GM18526 (cell line): ENCODE data around the gene GPR107.

Experiments
- POLR2A ChIP-seq: IDR thresholded peaks from 3 replicates; pipeline ENCODE4 v1.6.1; 2011; ENCODE audit not compliant: insufficient read length; ENCODE audit errors: extremely low read depth

GPR107 gene

GRCh38 chr9:130045725-130046450, 7.8 kb upstream of the GPR107 start:
- TF ChIP-seq POLR2A, result no peak

- TF ChIP-seq POLR2A, result no peak
Observed at GRCh38 chr9:130049431-130050210, 4.1 kb upstream of the GPR107 start.

DNA sequence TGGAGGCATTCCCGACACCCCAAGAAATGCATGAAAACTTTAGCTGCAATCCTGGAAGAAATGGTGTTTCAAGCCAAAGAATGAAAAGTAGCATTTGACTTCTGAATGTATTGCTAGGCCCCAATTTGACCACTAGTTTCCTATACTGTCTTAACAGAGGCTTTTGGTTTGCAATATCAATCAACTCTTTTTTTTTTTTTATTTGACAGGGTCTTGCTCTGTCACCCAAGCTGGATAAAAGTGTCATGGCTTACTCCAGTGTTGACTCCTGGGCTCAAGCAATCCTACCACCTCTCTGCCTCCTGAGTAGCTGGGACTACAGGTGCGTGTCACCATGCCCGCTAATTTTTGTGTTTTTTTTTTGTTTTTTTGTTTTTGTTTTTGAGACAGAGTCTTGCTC, 3.2 kb upstream of the GPR107 start:
- TF ChIP-seq POLR2A, result no peak

DNA sequence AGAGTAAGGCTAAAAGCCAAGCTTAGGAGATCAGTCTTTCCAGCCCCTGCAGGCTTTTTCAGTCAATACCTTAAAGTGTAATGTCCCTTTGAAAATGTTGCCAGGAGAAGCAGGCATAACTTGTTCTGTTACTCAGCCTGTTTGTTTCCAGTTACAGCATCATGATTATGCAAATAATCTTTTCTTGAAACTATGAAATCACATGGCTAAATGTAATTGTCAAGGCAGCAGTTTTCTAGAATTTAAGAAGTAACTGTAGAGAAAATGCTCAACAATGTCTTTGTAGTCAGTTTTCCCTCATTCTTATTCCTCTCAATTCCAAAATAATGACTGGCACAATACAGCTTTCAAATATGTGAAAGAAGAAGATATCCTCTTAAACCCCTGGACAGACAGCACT, 1.9 kb upstream of the GPR107 start:
- TF ChIP-seq POLR2A, result no peak

DNA sequence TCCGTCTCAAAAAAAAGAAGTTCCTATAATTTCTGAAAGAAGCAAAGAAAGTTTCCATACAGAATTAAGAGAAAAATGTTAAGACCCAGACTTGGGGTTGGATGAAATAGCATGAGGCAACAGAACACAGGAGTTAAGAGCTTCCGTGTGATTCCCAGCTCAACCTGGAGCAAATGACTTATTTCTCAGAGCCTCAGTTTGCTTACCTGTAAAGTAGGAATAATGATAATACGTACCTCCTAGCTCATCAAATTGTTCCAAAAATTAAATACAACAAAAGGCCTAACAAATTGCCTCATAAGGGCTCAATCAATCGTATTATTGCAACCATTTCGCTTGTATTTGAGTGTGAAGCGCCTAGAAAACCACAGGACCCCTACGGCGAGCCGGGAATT, 600 bp upstream of the GPR107 start:
- TF ChIP-seq POLR2A, result no peak

GRCh38 chr9:130054325-130054786, 650 bp downstream of the GPR107 start:
- TF ChIP-seq POLR2A, result no peak

DNA sequence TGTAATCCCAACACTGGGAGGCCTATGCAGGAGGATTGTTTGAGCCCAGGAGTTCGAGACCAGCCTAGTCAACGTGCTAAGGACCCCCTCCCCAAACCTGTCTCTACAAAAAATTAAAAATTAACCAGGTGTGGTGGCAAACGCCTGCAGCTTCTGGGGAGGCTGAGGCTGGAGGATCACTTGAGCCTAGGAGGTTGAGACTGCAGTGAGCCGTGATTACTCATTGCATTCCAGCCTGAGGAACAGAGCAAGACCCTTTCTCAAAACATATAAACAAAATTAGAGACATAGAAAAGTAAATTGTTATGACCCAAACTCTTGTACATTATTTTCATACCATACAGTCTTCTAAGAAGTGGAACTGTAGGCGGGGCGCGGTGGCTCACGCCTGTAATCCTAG, 1.1 kb downstream of the GPR107 start:
- TF ChIP-seq POLR2A, result no peak

DNA sequence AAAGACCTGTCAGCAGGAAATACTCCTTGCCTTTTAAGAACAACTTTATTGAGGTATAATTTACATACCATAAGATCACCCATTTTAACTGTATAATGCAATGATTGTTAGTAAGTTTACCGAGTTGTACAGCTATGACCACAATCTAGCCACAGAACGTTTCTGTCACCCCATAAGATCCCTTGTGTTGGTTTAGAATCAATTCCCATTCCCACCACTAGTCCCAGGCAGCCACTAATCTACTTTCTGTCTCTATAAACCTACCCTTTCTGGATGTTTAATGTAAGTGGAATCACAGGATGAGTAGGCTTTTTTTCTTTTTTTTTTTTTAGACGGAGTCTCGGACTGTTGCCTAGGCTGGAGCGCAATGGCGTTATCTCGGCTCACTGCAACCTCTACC, 4.4 kb downstream of the GPR107 start:
- no peak for TF ChIP-seq POLR2A

GRCh38 chr9:130058887-130059286, 5.2 kb downstream of the GPR107 start:
- no peak for TF ChIP-seq POLR2A

- no peak for TF ChIP-seq POLR2A
Observed at GRCh38 chr9:130060296-130060695, 6.6 kb downstream of the GPR107 start.

- TF ChIP-seq POLR2A, result no peak
Observed at GRCh38 chr9:130062750-130063149, 9.0 kb downstream of the GPR107 start.

DNA sequence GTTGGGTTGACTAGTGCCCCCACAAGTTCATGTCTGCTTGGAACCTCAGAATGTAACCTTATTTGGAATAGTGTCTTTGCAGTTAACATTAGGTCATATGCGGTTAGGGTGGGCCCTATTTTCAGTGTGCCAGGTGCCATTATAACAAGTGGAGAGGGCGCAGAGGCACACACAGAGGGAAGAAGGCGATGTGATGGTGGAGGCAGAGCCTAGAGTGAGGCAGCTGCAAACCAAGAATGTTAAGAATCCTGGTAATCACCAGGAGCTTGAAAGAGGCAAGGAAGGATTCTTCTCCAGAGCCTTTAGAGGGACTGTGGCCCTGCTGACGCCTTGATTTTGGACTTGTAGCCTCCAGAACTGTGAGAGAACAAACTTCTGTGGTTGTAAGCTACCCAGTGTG, 10.9 kb downstream of the GPR107 start:
- TF ChIP-seq POLR2A, result no peak

DNA sequence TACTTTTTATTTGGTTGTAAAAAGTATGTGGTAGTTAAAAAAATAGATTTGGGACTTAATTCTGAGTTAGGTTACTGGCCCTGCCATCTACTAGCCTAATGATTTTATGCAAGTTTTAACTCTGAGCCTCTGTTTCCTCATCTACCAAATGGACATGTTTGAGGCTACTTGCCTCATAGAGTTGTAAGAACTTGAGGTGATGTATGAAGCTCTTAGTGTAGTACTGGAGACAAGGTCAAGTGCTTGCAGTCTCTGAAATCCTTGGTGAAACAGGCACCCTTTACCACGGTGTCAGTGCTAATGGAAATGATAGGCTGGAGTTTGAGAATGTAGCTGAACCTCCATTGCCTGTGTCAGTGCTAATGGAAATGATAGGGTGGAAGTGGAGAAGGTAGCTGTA, 15.3 kb downstream of the GPR107 start:
- no peak for TF ChIP-seq POLR2A

DNA sequence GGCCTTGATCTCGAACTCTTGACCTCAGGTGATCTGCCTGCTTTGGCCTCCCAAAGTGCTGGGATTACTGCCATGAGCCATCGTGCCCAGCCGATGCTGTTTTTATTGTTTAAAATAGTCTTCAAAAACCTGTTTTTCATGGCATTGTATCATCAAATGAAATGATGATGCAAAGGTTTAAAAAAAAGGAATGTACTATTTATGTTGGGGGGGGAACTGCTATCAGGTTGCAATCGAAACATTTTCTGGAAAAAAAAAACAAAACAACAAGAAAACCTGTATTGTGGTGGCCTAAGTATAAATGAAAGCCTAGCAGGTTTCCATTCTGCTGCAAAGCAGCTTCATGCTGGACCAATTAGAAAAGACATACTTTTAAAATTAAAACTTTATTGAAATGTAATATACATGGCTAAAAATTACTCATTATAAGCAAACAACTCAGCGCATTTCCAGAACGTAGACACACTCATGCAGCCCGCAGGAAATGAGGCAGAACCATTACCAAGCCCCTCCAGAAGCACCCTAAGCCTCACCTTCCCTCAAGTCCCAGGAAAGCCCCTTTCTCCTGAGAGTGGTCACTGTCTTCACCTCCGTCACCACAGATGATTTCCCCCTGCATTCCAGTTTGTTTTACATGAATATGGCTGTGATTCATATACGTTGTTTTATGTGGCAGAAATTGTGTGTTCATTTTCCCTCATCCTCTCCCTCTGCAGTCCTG, 19.0 kb downstream of the GPR107 start:
- TF ChIP-seq POLR2A, result no peak

GRCh38 chr9:130073373-130073772, 19.7 kb downstream of the GPR107 start:
- TF ChIP-seq POLR2A, result no peak

DNA sequence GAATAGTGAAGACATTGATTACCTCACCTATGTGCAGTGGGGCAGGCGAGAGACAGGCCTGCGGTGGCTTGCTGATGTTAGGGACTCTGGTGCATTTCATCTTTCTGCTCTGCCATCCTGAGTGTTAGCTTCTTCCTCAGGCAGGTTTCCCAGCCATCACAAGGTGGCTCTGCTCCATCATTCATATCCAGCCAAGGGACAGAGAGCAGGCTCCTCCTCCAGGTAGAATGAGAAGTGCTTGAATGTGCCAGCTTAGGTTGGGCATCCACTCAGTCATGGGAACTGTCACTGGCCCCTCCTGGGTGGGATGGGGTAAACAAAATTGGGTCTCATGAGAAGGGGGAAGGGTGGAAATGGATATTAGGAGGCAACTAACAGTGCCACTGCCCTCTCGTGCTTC, 24.8 kb downstream of the GPR107 start:
- no peak for TF ChIP-seq POLR2A
